ENCODE measurements around the gene CCDC66. TPM values are rescaled to one million over a fixed set of nuclear protein-coding genes. Genes with fewer than 3 reads are reported as not detected.
"Not testable (repeated sequence)": the region's sequence is repeated elsewhere in the genome, so short reads cannot be mapped to it uniquely, and the experiment has no call there.

The CCDC66 gene
- total and polyA plus RNA-seq, 2 experiments from 2014 or later, result 21.6 to 23.8 TPM

DNA sequence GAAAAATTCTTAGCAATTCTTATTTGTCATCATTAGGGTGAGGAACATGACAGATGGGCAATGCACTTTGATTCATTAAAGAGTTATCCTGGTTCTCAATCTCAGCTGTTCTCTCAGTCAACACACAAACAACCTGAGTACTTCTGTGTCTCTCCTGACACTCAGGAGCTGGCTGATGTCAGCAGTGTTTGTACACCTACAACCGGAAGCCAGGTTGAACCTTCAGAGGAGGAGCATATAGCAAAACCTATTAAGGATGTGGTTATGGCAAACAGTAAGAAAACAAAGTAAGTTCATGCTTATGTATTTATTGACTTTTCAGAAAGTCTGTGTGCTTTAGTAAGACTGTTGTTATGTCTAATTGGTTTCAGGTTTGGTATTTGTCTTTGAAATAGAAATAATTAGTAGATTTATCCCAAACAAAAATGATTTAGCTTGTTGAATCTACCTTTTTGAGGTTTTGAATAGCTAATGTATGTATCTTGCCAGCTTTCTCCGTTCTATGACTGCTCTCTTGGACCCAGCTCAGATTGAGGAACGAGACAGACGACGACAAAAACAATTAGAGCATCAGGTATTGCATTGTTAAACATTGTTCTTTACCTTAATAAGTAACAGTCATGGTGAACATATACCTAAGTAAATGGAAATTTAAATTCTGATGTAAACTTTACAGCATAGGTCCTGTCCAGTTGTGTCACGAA lies 36.6 kb downstream of the CCDC66 start:
- Histone ChIP-seq H3K27me3 (no peaks in the 10 kb centered on the region), H3K36me3 (peaks cover 12% of the 10 kb centered on the region), H3K4me1 (ENCODE audit: low read depth) (no peaks in the 10 kb centered on the region), H3K27ac (no peak overlapping the region), H3K9me3 (ENCODE audit: low read depth) (no peaks in the 10 kb centered on the region), H3K4me3 (no peak overlapping the region)
- TF ChIP-seq, protein P1, sequence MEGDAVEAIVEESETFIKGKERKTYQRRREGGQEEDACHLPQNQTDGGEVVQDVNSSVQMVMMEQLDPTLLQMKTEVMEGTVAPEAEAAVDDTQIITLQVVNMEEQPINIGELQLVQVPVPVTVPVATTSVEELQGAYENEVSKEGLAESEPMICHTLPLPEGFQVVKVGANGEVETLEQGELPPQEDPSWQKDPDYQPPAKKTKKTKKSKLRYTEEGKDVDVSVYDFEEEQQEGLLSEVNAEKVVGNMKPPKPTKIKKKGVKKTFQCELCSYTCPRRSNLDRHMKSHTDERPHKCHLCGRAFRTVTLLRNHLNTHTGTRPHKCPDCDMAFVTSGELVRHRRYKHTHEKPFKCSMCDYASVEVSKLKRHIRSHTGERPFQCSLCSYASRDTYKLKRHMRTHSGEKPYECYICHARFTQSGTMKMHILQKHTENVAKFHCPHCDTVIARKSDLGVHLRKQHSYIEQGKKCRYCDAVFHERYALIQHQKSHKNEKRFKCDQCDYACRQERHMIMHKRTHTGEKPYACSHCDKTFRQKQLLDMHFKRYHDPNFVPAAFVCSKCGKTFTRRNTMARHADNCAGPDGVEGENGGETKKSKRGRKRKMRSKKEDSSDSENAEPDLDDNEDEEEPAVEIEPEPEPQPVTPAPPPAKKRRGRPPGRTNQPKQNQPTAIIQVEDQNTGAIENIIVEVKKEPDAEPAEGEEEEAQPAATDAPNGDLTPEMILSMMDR (IDR thresholded peaks at IDR 0.05; ENCODE audit: low read depth, low read length), result no peak
- DNase-seq (ENCODE audit: low read depth in 1 of 2, low spot score in 1 of 2), result no peak

DNA sequence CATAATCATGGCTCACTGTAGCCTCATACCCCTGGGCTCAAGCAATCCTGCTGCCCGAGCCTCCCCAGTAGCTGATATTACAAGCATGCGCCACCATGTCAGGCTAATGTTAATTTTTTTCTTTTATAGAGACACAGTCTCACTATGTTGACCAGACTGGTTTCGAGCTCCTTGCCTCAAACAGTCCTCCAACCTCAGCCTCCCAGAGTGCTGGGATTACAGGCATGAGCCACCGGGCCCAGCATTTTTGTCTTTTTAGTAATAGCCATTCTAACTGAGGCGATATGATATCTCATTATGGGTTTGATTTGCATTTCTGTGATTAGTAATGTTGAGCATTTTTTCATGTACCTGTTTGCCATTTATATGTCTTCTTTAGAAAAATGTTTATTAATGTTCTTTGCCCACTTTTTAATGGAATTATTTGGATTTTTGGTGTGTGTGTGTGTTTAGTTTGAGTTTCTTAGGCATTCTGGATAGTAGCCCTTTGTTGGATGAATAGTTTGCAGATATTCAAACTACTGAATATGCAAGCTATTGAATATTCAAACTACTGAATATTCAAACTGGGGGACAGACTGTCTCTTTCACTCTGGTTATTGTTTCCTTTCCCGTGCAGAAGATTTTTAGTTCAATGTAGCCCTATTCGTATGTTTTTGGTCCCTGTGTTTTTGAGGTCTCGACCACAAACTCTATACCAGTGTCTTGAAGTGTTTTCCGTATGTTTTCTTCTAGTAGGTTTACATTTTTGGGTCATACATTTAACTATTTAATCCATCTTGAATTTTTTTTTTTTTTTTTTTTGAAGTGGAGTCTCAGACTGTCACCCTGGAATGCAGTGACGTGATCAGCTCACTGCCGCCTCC lies 39.2 kb downstream of the CCDC66 start:
- H3K9me3 ChIP-seq (ENCODE audit: low read depth), result no peaks in the 10 kb centered on the region
- TF ChIP-seq, protein P1 (IDR thresholded peaks at IDR 0.05; ENCODE audit: low read depth, low read length), result no peak
- no peak for DNase-seq (ENCODE audit: low read depth in 1 of 2, low spot score in 1 of 2)
- no peaks in the 10 kb centered on the region for H3K27me3 ChIP-seq
- H3K36me3 ChIP-seq, result peaks cover 12% of the 10 kb centered on the region
- no peak overlapping the region for H3K4me3 ChIP-seq
- H3K27ac ChIP-seq, result no peak overlapping the region
- H3K4me1 ChIP-seq (ENCODE audit: low read depth), result no peaks in the 10 kb centered on the region

DNA sequence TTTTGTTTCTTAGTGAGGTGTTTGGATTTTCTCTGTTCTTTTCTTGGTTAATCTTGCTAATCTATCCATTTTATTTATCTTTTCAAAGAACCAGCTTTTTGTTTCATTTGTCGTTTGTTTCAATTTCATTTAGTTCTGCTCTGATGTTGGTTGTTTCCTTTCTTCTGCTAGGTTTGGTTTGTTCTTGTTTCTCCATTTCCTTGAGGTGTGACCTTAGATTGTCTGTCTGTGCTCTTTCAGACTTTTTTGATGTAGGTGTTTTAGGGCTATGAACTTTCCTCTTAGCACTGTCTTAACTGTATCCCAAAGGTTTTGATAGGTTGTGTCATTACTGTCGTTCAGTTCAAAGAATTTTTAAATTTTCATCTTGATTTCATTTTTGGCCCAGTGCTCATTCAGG lies 51.5 kb downstream of the CCDC66 start:
- not testable (repeated sequence) for H3K27me3 ChIP-seq; H3K36me3 ChIP-seq; H3K27ac ChIP-seq; H3K9me3 ChIP-seq (ENCODE audit: low read depth); H3K4me3 ChIP-seq; DNase-seq (ENCODE audit: low read depth in 1 of 2, low spot score in 1 of 2); H3K4me1 ChIP-seq (ENCODE audit: low read depth)

DNA sequence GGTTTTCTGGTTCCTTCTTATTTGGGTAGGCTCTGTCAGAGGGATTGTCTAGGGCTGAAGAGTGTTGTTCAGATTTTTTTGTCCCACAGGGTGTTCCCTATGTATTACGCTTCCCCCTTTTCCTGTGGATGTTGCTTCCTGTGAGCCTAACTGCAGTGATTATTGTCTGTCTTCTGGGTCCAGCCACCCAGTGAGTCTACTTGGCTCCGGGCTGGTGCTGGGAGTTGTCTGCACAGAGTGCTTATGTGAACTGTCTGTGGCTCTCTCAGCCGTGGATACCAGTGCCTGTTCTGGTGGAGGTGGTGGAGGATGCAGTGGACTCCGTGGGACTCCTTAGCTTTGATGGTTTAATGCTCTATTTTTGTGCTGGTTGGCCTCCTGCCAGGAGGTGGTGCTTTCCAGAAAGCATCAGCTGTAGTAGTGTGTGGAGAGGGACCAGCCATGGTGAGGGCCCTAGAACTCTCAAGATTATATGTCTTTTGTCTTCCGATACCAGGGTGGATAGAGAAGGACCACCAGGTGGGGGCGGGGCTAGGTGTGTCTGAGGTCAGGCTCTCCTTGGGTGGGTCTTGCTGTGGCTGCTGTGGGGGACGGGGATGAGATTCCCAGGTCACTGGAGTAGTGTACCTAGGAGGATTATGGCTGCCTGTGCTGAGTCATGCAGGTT lies 53.8 kb downstream of the CCDC66 start:
- Histone ChIP-seq H3K27ac (no peak overlapping the region), H3K36me3 (peaks cover 24% of the 10 kb centered on the region), H3K9me3 (ENCODE audit: low read depth) (no peaks in the 10 kb centered on the region), H3K27me3 (no peaks in the 10 kb centered on the region), H3K4me3 (no peak overlapping the region), H3K4me1 (ENCODE audit: low read depth) (no peaks in the 10 kb centered on the region)
- DNase-seq (ENCODE audit: low read depth in 1 of 2, low spot score in 1 of 2), result no peak
- TF ChIP-seq, protein P1 (IDR thresholded peaks at IDR 0.05; ENCODE audit: low read depth, low read length), result no peak

DNA sequence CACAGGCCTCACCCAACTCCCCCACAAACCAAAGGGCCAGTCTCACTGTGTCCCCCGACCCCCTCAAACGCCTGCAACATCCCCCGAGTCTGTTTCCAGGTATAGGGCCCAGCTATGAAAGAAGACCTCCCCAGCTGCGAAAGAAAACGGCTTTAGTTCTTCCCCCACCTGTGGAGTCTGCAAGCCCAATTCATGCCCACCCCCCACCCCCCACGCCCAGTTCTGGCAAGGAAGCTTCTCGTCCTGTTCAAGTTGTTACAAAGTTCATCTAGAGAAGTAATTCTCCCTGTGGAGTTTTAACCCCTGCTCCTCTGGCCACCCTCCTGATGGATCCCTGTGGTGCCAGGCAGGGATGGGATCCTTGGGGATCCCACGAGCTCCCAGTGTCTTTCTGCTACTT lies 54.4 kb downstream of the CCDC66 start:
- no peaks in the 10 kb centered on the region for H3K9me3 ChIP-seq (ENCODE audit: low read depth)
- no peak for DNase-seq (ENCODE audit: low read depth in 1 of 2, low spot score in 1 of 2)
- H3K36me3 ChIP-seq, result peaks cover 29% of the 10 kb centered on the region
- H3K27me3 ChIP-seq, result no peaks in the 10 kb centered on the region
- H3K4me3 ChIP-seq, result no peak overlapping the region
- no peaks in the 10 kb centered on the region for H3K4me1 ChIP-seq (ENCODE audit: low read depth)
- TF ChIP-seq, protein P1 (IDR thresholded peaks at IDR 0.05; ENCODE audit: low read depth, low read length), result no peak
- H3K27ac ChIP-seq, result no peak overlapping the region

Measured in cardiac muscle cell (in vitro differentiated cells and primary cell).